IMR-90 (cell line): ENCODE results near the gene CTNNBIP1. TPM values are rescaled to one million over a fixed set of nuclear protein-coding genes. Genes with fewer than 3 reads are reported as not detected.

Source experiments
- ATAC-seq: fragments of 200-7000 bp; cut with Tn5 transposase; 2 replicates; pipeline ENCODE4 v1.9.1; 2020; ENCODE audit warnings: low read depth, mild to moderate bottlenecking, moderate library complexity
- BruUV-seq: library from RNA; stranded (reverse); fragments of 400-500 nt; replicated peaks from 2 replicates; lab custom pipeline; 2021; lab: Mats Ljungman, UMichigan
- CTCF ChIA-PET: fragments of 300-600 bp; formaldehyde crosslinking; extraction: SDS; loops from one replicate; lab custom pipeline; 2021; ENCODE audit warnings: antibody characterized with exemption; lab: Yijun Ruan, JAX
- POLR2A ChIA-PET: fragments of 300-600 bp; sonication (Branson Sonifier 250); formaldehyde crosslinking; loops from one replicate; lab custom pipeline; 2022; ENCODE audit warnings: antibody characterized with exemption; ENCODE audit not compliant: unreplicated experiment; lab: Charles Lee
- DNase-seq: peaks from one replicate; pipeline ENCODE4 v3.0.0; 2013
- H2AFZ ChIP-seq: replicated peaks from 2 replicates; pipeline ENCODE3; 2013; ENCODE audit warnings: low read length, mild to moderate bottlenecking; ENCODE audit not compliant: poor library complexity
- H2AK5ac ChIP-seq: 2 replicates; pipeline ENCODE4 v1.6.1; 2013; ENCODE audit warnings: low read depth, low read length, inconsistent platforms
- H2AK9ac ChIP-seq: replicated peaks from 2 replicates; pipeline ENCODE3; 2013; ENCODE audit warnings: mild to moderate bottlenecking, low read depth, low read length, moderate library complexity; ENCODE audit not compliant: poor library complexity
- H2BK120ac ChIP-seq: 2 replicates; pipeline ENCODE4 v1.6.1; 2013; ENCODE audit warnings: low read depth, low read length, inconsistent platforms
- H2BK15ac ChIP-seq: 3 replicates; pipeline ENCODE4 v1.6.1; 2013; ENCODE audit warnings: low read depth, low read length, inconsistent platforms
- H2BK20ac ChIP-seq: 2 replicates; pipeline ENCODE4 v1.6.1; 2013; ENCODE audit warnings: low read depth, mild to moderate bottlenecking, inconsistent platforms, low read length, moderate library complexity
- H2BK5ac ChIP-seq: 2 replicates; pipeline ENCODE4 v1.6.1; 2013; ENCODE audit warnings: mild to moderate bottlenecking, low read depth, low read length, inconsistent platforms; ENCODE audit not compliant: poor library complexity, severe bottlenecking
- H3K14ac ChIP-seq: replicated peaks from 2 replicates; pipeline ENCODE4 v1.6.1; 2013; ENCODE audit warnings: low read depth, low read length, inconsistent platforms
- H3K18ac ChIP-seq: 2 replicates; pipeline ENCODE4 v1.6.1; 2013; ENCODE audit warnings: low read depth, low read length, control low read depth
- H3K23ac ChIP-seq: 2 replicates; pipeline ENCODE4 v1.6.1; 2013; ENCODE audit warnings: low read depth, low read length, inconsistent platforms
- H3K27ac ChIP-seq: 2 replicates; pipeline ENCODE4 v1.5.1; 2013; ENCODE audit warnings: mild to moderate bottlenecking, control low read depth, low read length; ENCODE audit not compliant: insufficient read depth
- H3K27me3 ChIP-seq: 2 replicates; pipeline ENCODE4 v1.6.1; 2013; ENCODE audit warnings: low read length; ENCODE audit not compliant: control insufficient read depth, insufficient read depth
- H3K36me3 ChIP-seq: 2 replicates; pipeline ENCODE4 v1.6.1; 2013; ENCODE audit warnings: low read length, mixed read lengths; ENCODE audit not compliant: control insufficient read depth, insufficient read depth
- H3K4ac ChIP-seq: 2 replicates; pipeline ENCODE4 v1.6.1; 2013; ENCODE audit warnings: low read depth, low read length, inconsistent platforms
- H3K4me1 ChIP-seq: 2 replicates; pipeline ENCODE4 v1.6.1; 2013; ENCODE audit warnings: low read length, mixed read lengths; ENCODE audit not compliant: control insufficient read depth, insufficient read depth
- H3K4me2 ChIP-seq: 2 replicates; pipeline ENCODE4 v1.6.1; 2013; ENCODE audit warnings: low read depth, mild to moderate bottlenecking, control low read depth, low read length, moderate library complexity
- H3K4me3 ChIP-seq: 2 replicates; pipeline ENCODE4 v1.5.1; 2013; ENCODE audit warnings: low read depth, mild to moderate bottlenecking, control low read depth, low read length, moderate library complexity; ENCODE audit not compliant: insufficient read depth
- H3K56ac ChIP-seq: 2 replicates; pipeline ENCODE4 v1.6.1; 2013; ENCODE audit warnings: low read length, inconsistent platforms; ENCODE audit not compliant: insufficient read depth; ENCODE audit errors: extremely low read depth
- H3K79me1 ChIP-seq, 2 experiments: 2 replicates each; pipeline ENCODE4 v1.6.1; 2013; ENCODE audit warnings: low read length in 2 of 2, inconsistent platforms in 1 of 2, low read depth in 1 of 2
- H3K9ac ChIP-seq: 2 replicates; pipeline ENCODE4 v1.6.1; 2013; ENCODE audit warnings: low read depth, low read length, control low read depth
- H3K9me1 ChIP-seq: 2 replicates; pipeline ENCODE4 v1.6.1; 2013; ENCODE audit warnings: low read length, inconsistent platforms; ENCODE audit not compliant: insufficient read depth
- H3K9me3 ChIP-seq: 2 replicates; pipeline ENCODE4 v1.6.1; 2013; ENCODE audit warnings: low read length; ENCODE audit not compliant: control insufficient read depth, insufficient read depth
- H4K20me1 ChIP-seq: 2 replicates; pipeline ENCODE4 v1.6.1; 2013; ENCODE audit warnings: low read length, inconsistent platforms; ENCODE audit not compliant: insufficient read depth
- H4K5ac ChIP-seq: 2 replicates; pipeline ENCODE4 v1.6.1; 2013; ENCODE audit warnings: mild to moderate bottlenecking, low read depth, low read length, control low read depth
- H4K8ac ChIP-seq, 2 experiments: 2 replicates each; pipeline ENCODE4 v1.6.1; 2013; ENCODE audit warnings: low read depth in 2 of 2, low read length in 2 of 2, control low read depth in 1 of 2, inconsistent platforms in 1 of 2
- H4K91ac ChIP-seq: 2 replicates; pipeline ENCODE4 v1.6.1; 2013; ENCODE audit warnings: low read depth, low read length, inconsistent platforms; ENCODE audit not compliant: insufficient read depth
- CEBPB ChIP-seq: IDR thresholded peaks from 2 replicates; pipeline ENCODE4 v1.6.1; 2012; ENCODE audit warnings: low read depth, low read length, improper control_type of control experiment
- CHD1 ChIP-seq: IDR thresholded peaks from 2 replicates; pipeline ENCODE4 v1.6.1; 2012; ENCODE audit warnings: low read depth, low read length, improper control_type of control experiment
- NFE2L2 ChIP-seq: fragments of 150-350 bp; IDR thresholded peaks from 2 replicates; pipeline ENCODE4 v1.6.1; 2016; ENCODE audit warnings: low read depth, mild to moderate bottlenecking, low read length
- POLR2A ChIP-seq: IDR thresholded peaks from 2 replicates; pipeline ENCODE4 v1.6.1; 2012; ENCODE audit warnings: mild to moderate bottlenecking, low read depth, low read length
- RFX5 ChIP-seq: IDR thresholded peaks from 2 replicates; pipeline ENCODE4 v1.8.0; 2012; ENCODE audit warnings: low read depth, mild to moderate bottlenecking, low read length, moderate library complexity
- SMC3 ChIP-seq: fragments of 150-350 bp; IDR thresholded peaks from 2 replicates; pipeline ENCODE4 v1.6.1; 2016; ENCODE audit warnings: low read depth, mild to moderate bottlenecking, antibody characterized with exemption, low read length, moderate library complexity
- WGBS, 2 experiments: methylation state at CpG; one replicate each; pipeline versions ENCODE4 v1.1.5 to v1.1.7; 2013; ENCODE audit warnings: missing lambda C conversion rate in 2 of 2; ENCODE audit not compliant: insufficient read length in 1 of 2; ENCODE audit errors: extremely low coverage in 2 of 2; 5-methylcytosine and 5-hydroxymethylcytosine counted together
- dilution Hi-C: fragments of 300-500 bp; cut with HindIII; formaldehyde crosslinking; loops from one replicate; pipeline ENCODE4 v1.14.3; 2018; ENCODE audit warnings: low sequenced_read_pairs; ENCODE audit not compliant: unreplicated experiment
- in situ Hi-C: fragments of 300-500 bp; cut with MboI; formaldehyde crosslinking; loops from 3 replicates; pipeline ENCODE4 v1.14.3; 2019; ENCODE audit warnings: low sequenced_read_pairs, inconsistent platforms, mixed read lengths
- intact Hi-C: fragments of 100-400 bp; cut with micrococcal nuclease; formaldehyde crosslinking; loops from 2 replicates; pipeline ENCODE4 v1.10.0; 2022
- polyA plus RNA-seq, 3 experiments: library from polyadenylated mRNA; depleted of rRNA; stranded (reverse); fragments of >200 nt; gene quantifications; 2 replicates each; pipeline ENCODE4 v1.2.3, GENCODE V29; 2012; ENCODE audit warnings: low replicate concordance in 1 of 3
- total RNA-seq: library from RNA; depleted of rRNA; stranded (reverse); fragments of >200 nt; gene quantifications from 2 replicates; pipeline ENCODE4 v1.2.3, GENCODE V29; 2012
- TF ChIP-seq, protein P1 (sequence below): fragments of 150-350 bp; IDR thresholded peaks from 2 replicates; pipeline ENCODE4 v1.6.1; 2017; ENCODE audit warnings: mild to moderate bottlenecking, antibody characterized with exemption, low read length, low read depth
- TF ChIP-seq, protein P2 (sequence below): fragments of 150-350 bp; IDR thresholded peaks from 2 replicates; pipeline ENCODE4 v1.6.1; 2016; ENCODE audit warnings: low read depth, mild to moderate bottlenecking, low read length, moderate library complexity, borderline replicate concordance

CTNNBIP1 gene
- total and polyA plus RNA-seq, 2 of the 4 experiments (the other 2 are of a cell fraction) = 24.7 to 28.5 TPM

DNA sequence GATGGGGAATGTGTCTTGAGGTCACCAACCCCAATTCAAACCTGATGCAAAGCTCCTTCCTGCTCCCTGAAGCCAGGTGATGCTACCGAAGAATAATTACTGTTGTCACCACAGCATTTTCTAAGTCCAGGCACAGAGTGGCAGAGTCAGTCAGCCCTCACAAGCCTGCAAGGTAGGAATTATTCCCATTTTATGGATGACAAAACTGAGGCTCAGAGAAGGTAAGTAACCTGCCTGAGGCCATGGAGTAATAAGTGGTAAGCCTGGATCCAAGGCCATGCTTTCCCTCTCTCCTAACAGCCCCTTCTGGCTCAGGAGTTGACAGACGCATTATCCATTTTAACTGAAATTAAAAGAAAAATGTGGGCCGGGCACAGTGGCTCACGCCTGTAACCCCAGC, 23.0 kb downstream of the CTNNBIP1 start:
- BruUV-seq = no TSS peak
- H3K79me1 ChIP-seq = peaks cover 14 to 60% of the 10 kb centered on the region in 2 experiments; a peak in 3 of 4 replicates
- H3K23ac ChIP-seq = no peak overlapping the region
- no peak for TF ChIP-seq SMC3
- TF ChIP-seq CEBPB = no peak
- TF ChIP-seq RFX5 = no peak
- TF ChIP-seq, protein P1, sequence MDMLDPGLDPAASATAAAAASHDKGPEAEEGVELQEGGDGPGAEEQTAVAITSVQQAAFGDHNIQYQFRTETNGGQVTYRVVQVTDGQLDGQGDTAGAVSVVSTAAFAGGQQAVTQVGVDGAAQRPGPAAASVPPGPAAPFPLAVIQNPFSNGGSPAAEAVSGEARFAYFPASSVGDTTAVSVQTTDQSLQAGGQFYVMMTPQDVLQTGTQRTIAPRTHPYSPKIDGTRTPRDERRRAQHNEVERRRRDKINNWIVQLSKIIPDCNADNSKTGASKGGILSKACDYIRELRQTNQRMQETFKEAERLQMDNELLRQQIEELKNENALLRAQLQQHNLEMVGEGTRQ = no peak
- TF ChIP-seq, protein P2, sequence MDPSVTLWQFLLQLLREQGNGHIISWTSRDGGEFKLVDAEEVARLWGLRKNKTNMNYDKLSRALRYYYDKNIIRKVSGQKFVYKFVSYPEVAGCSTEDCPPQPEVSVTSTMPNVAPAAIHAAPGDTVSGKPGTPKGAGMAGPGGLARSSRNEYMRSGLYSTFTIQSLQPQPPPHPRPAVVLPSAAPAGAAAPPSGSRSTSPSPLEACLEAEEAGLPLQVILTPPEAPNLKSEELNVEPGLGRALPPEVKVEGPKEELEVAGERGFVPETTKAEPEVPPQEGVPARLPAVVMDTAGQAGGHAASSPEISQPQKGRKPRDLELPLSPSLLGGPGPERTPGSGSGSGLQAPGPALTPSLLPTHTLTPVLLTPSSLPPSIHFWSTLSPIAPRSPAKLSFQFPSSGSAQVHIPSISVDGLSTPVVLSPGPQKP = no peak
- no peak for TF ChIP-seq NFE2L2
- TF ChIP-seq CHD1 = no peak
- no peak for TF ChIP-seq POLR2A
- ChIA-PET CTCF (no interaction called here), POLR2A (no interaction called here)
- H3K18ac ChIP-seq = no peak overlapping the region
- intact Hi-C loops (no loop called here), in situ Hi-C loops (no loop called here), dilution Hi-C loops (no loop called here)
- no peaks in the 10 kb centered on the region for H3K9me3 ChIP-seq
- no peak overlapping the region for H2AFZ ChIP-seq
- no peak overlapping the region for H2BK120ac ChIP-seq
- no peak overlapping the region for H2AK5ac ChIP-seq
- DNase-seq (no peak), ATAC-seq (no peak)
- peaks cover 28% of the 10 kb centered on the region for H3K4me1 ChIP-seq
- H4K5ac ChIP-seq = no peak overlapping the region
- H3K36me3 ChIP-seq = no peaks in the 10 kb centered on the region
- H4K8ac ChIP-seq = no peak overlapping the region
- H2BK20ac ChIP-seq = no peak overlapping the region
- no peaks in the 10 kb centered on the region for H3K27me3 ChIP-seq
- H4K20me1 ChIP-seq = no peaks in the 10 kb centered on the region; the same call in 1 of the 2 replicates
- 0 out of 2 replicates have a peak overlapping the region, but pooled peaks have one; percentile 13 for H3K4ac ChIP-seq
- H3K4me2 ChIP-seq = no peak overlapping the region
- H2BK15ac ChIP-seq = no peak overlapping the region
- no peak overlapping the region for H3K14ac ChIP-seq
- H3K4me3 ChIP-seq = no peak overlapping the region
- H2BK5ac ChIP-seq = no peak overlapping the region
- peak overlapping the region; percentile 44 for H2AK9ac ChIP-seq
- no CpG with 5 or more reads among the region's 4 CpGs for WGBS, 2 experiments
- no peak overlapping the region for H4K91ac ChIP-seq
- peaks cover 38% of the 10 kb centered on the region for H3K9me1 ChIP-seq
- H3K56ac ChIP-seq = no peak overlapping the region
- no peak overlapping the region for H3K27ac ChIP-seq
- no peak overlapping the region for H3K9ac ChIP-seq
